Activated CD4-positive, alpha-beta T cell treated with anti-CD3 and anti-CD28 coated beads, Interleukin-2, amount 10 ng/mL, durations not matched to agents 7 days and 5 days (primary cell): Measurements from ENCODE around the gene DGCR8. TPM values are rescaled to one million over a fixed set of nuclear protein-coding genes. Genes with fewer than 3 reads are reported as not detected.

Experiments used
- CTCF ChIA-PET: fragments of 350-600 bp; sonication (Branson Sonifier 250); formaldehyde crosslinking; loops from one replicate; lab custom pipeline; 2021; ENCODE audit warnings: antibody characterized with exemption; lab: Charles Lee
- POLR2A ChIA-PET: fragments of 350-600 bp; sonication (Branson Sonifier 250); formaldehyde crosslinking; loops from one replicate; lab custom pipeline; 2021; ENCODE audit warnings: antibody characterized with exemption; lab: Charles Lee
- DNase-seq: peaks from one replicate; pipeline ENCODE4 v3.0.0-alpha.2; 2020
- H3K27ac Mint-ChIP-seq: one replicate; pipeline ENCODE4 v1.8.0; 2021; ENCODE audit warnings: mild to moderate bottlenecking, moderate library complexity, mixed read lengths
- H3K27me3 Mint-ChIP-seq: one replicate; pipeline ENCODE4 v1.8.0; 2021; ENCODE audit warnings: mixed read lengths
- H3K36me3 Mint-ChIP-seq: one replicate; pipeline ENCODE4 v1.8.0; 2021; ENCODE audit warnings: low read depth, mixed read lengths
- H3K4me1 Mint-ChIP-seq: one replicate; pipeline ENCODE4 v1.8.0; 2021; ENCODE audit warnings: mixed read lengths
- H3K4me3 Mint-ChIP-seq: one replicate; pipeline ENCODE4 v1.8.0; 2021; ENCODE audit warnings: mild to moderate bottlenecking, moderate library complexity, mixed read lengths
- H3K9me3 Mint-ChIP-seq: one replicate; pipeline ENCODE4 v1.8.0; 2021; ENCODE audit warnings: mixed read lengths
- total RNA-seq, 2 experiments: library from RNA; stranded (reverse); gene quantifications; one replicate each; pipeline ENCODE4 v1.2.3, GENCODE V29; 2021

DGCR8 gene
- total RNA-seq, 2 experiments from 2014 or later = 51.2 to 54.5 TPM

GRCh38 chr22:20130731-20131596 is 50.9 kb downstream of the DGCR8 start:
- no peaks in the 10 kb centered on the region for H3K27me3 Mint-ChIP-seq
- H3K9me3 Mint-ChIP-seq = no peaks in the 10 kb centered on the region
- ChIA-PET CTCF (interaction anchor here (0.7 to 0.9 kb wide), 2 partner anchors 22 to 108 kb away, joined by 3 read pairs; no protein-coding TSS in a partner anchor), POLR2A (interaction anchor here (0.6 kb wide), 1 partner anchor 112 kb away, joined by 3 read pairs; no protein-coding TSS in a partner anchor)
- peak overlapping the region; percentile 69 for H3K4me3 Mint-ChIP-seq
- peak overlapping the region; percentile 57 for H3K27ac Mint-ChIP-seq
- peak; percentile 72 for DNase-seq
- peaks cover 18% of the 10 kb centered on the region for H3K4me1 Mint-ChIP-seq
- H3K36me3 Mint-ChIP-seq = peaks cover 5% of the 10 kb centered on the region

- no peaks in the 10 kb centered on the region for H3K27me3 Mint-ChIP-seq
- peak; percentile 30 for DNase-seq
- ChIA-PET POLR2A (interaction anchor here (0.6 kb wide), 1 partner anchor 113 kb away, joined by 3 read pairs; no protein-coding TSS in a partner anchor), CTCF (no interaction called here)
- H3K36me3 Mint-ChIP-seq = peaks cover 3% of the 10 kb centered on the region
- no peaks in the 10 kb centered on the region for H3K9me3 Mint-ChIP-seq
- peak within 1 kb of the TSS; percentile 69 for H3K4me3 Mint-ChIP-seq
- peaks cover 18% of the 10 kb centered on the region for H3K4me1 Mint-ChIP-seq
- peak within 1 kb of the TSS; percentile 57 for H3K27ac Mint-ChIP-seq
These were observed 51.5 kb downstream of the DGCR8 start, which contains the start of gene ZDHHC8 for GRCh38 chr22:20131597-20131858. Gene ZDHHC8, plus strand, starts transcription at chr22:20131804. Its CDS starts 144 bp downstream, at chr22:20131948.

GRCh38 chr22:20131859-20132685 is 52.0 kb downstream of the DGCR8 start:
- peak overlapping the region; percentile 62 for H3K4me3 Mint-ChIP-seq
- peaks cover 18% of the 10 kb centered on the region for H3K4me1 Mint-ChIP-seq
- CTCF ChIA-PET = no interaction called here
- H3K9me3 Mint-ChIP-seq = no peaks in the 10 kb centered on the region
- POLR2A ChIA-PET = no interaction called here
- DNase-seq = peak; percentile 24
- no peaks in the 10 kb centered on the region for H3K27me3 Mint-ChIP-seq
- H3K27ac Mint-ChIP-seq = no peak overlapping the region
- H3K36me3 Mint-ChIP-seq = peaks cover 3% of the 10 kb centered on the region

- no peak for DNase-seq
- Mint-ChIP-seq H3K4me3 (peak overlapping the region; percentile 62), H3K9me3 (no peaks in the 10 kb centered on the region), H3K36me3 (no peaks in the 10 kb centered on the region), H3K27me3 (no peaks in the 10 kb centered on the region), H3K27ac (peak overlapping the region; percentile 25), H3K4me1 (peaks cover 18% of the 10 kb centered on the region)
- CTCF ChIA-PET = no interaction called here
- POLR2A ChIA-PET = no interaction called here
These were observed 52.7 kb downstream of the DGCR8 start for GRCh38 chr22:20132686-20133246.

GRCh38 chr22:20133930-20134549 is 54.0 kb downstream of the DGCR8 start:
- H3K4me3 Mint-ChIP-seq = peak overlapping the region; percentile 62
- peaks cover 18% of the 10 kb centered on the region for H3K4me1 Mint-ChIP-seq
- POLR2A ChIA-PET = no interaction called here
- no peak for DNase-seq
- CTCF ChIA-PET = no interaction called here
- no peaks in the 10 kb centered on the region for H3K36me3 Mint-ChIP-seq
- H3K9me3 Mint-ChIP-seq = no peaks in the 10 kb centered on the region
- H3K27me3 Mint-ChIP-seq = no peaks in the 10 kb centered on the region
- peak overlapping the region; percentile 50 for H3K27ac Mint-ChIP-seq

- Mint-ChIP-seq H3K27me3 (no peaks in the 10 kb centered on the region), H3K4me3 (no peak overlapping the region), H3K36me3 (no peaks in the 10 kb centered on the region), H3K9me3 (no peaks in the 10 kb centered on the region), H3K4me1 (peaks cover 11% of the 10 kb centered on the region), H3K27ac (no peak overlapping the region)
- POLR2A ChIA-PET = no interaction called here
- CTCF ChIA-PET = no interaction called here
- DNase-seq = no peak
These were observed 55.2 kb downstream of the DGCR8 start for GRCh38 chr22:20135265-20135664.

- Mint-ChIP-seq H3K4me1 (peaks cover 11% of the 10 kb centered on the region), H3K4me3 (no peak overlapping the region)
- POLR2A ChIA-PET = no interaction called here
These were observed 56.0 kb downstream of the DGCR8 start for GRCh38 chr22:20135806-20136602.

GRCh38 chr22:20136603-20136873 is 56.5 kb downstream of the DGCR8 start:
- no peak overlapping the region for H3K27ac Mint-ChIP-seq
- H3K4me1 Mint-ChIP-seq = peaks cover 11% of the 10 kb centered on the region
- H3K9me3 Mint-ChIP-seq = no peaks in the 10 kb centered on the region
- no peak overlapping the region for H3K4me3 Mint-ChIP-seq
- POLR2A ChIA-PET = no interaction called here
- CTCF ChIA-PET = no interaction called here
- H3K27me3 Mint-ChIP-seq = no peaks in the 10 kb centered on the region
- no peak for DNase-seq
- no peaks in the 10 kb centered on the region for H3K36me3 Mint-ChIP-seq

More at GRCh38 chr22:20135806-20136602, 56.0 kb downstream of the DGCR8 start:
- CTCF ChIA-PET = no interaction called here
- no peaks in the 10 kb centered on the region for H3K9me3 Mint-ChIP-seq
- no peak overlapping the region for H3K27ac Mint-ChIP-seq
- no peaks in the 10 kb centered on the region for H3K27me3 Mint-ChIP-seq
- no peaks in the 10 kb centered on the region for H3K36me3 Mint-ChIP-seq
- DNase-seq = no peak

GRCh38 chr22:20137113-20137512 is 57.1 kb downstream of the DGCR8 start:
- CTCF ChIA-PET = no interaction called here
- DNase-seq = no peak
- Mint-ChIP-seq H3K9me3 (no peaks in the 10 kb centered on the region), H3K27ac (no peak overlapping the region), H3K27me3 (no peaks in the 10 kb centered on the region), H3K4me1 (peaks cover 11% of the 10 kb centered on the region), H3K4me3 (no peak overlapping the region), H3K36me3 (no peaks in the 10 kb centered on the region)
- POLR2A ChIA-PET = no interaction called here

- CTCF ChIA-PET = no interaction called here
- Mint-ChIP-seq H3K27ac (no peak overlapping the region), H3K4me1 (peaks cover 10% of the 10 kb centered on the region), H3K27me3 (no peaks in the 10 kb centered on the region), H3K9me3 (no peaks in the 10 kb centered on the region), H3K4me3 (no peak overlapping the region), H3K36me3 (no peaks in the 10 kb centered on the region)
- POLR2A ChIA-PET = no interaction called here
- no peak for DNase-seq
These were observed 57.8 kb downstream of the DGCR8 start for GRCh38 chr22:20137671-20138416.

- ChIA-PET POLR2A (no interaction called here), CTCF (no interaction called here)
- no peaks in the 10 kb centered on the region for H3K27me3 Mint-ChIP-seq
These were observed 58.3 kb downstream of the DGCR8 start for GRCh38 chr22:20138417-20138738.

GRCh38 chr22:20138868-20139267 is 58.8 kb downstream of the DGCR8 start:
- ChIA-PET CTCF (no interaction called here), POLR2A (no interaction called here)
- H3K4me1 Mint-ChIP-seq = peaks cover under 1% of the 10 kb centered on the region
- no peak overlapping the region for H3K27ac Mint-ChIP-seq
- H3K36me3 Mint-ChIP-seq = no peaks in the 10 kb centered on the region
- no peaks in the 10 kb centered on the region for H3K9me3 Mint-ChIP-seq
- DNase-seq = no peak
- H3K4me3 Mint-ChIP-seq = no peak overlapping the region
- no peaks in the 10 kb centered on the region for H3K27me3 Mint-ChIP-seq

More at GRCh38 chr22:20138417-20138738, 58.3 kb downstream of the DGCR8 start:
- Mint-ChIP-seq H3K4me3 (no peak overlapping the region), H3K27ac (no peak overlapping the region), H3K4me1 (peaks cover 5% of the 10 kb centered on the region), H3K9me3 (no peaks in the 10 kb centered on the region), H3K36me3 (no peaks in the 10 kb centered on the region)
- DNase-seq = no peak
